ENCODE data around the gene SLC23A1.

SLC23A1 gene

DNA sequence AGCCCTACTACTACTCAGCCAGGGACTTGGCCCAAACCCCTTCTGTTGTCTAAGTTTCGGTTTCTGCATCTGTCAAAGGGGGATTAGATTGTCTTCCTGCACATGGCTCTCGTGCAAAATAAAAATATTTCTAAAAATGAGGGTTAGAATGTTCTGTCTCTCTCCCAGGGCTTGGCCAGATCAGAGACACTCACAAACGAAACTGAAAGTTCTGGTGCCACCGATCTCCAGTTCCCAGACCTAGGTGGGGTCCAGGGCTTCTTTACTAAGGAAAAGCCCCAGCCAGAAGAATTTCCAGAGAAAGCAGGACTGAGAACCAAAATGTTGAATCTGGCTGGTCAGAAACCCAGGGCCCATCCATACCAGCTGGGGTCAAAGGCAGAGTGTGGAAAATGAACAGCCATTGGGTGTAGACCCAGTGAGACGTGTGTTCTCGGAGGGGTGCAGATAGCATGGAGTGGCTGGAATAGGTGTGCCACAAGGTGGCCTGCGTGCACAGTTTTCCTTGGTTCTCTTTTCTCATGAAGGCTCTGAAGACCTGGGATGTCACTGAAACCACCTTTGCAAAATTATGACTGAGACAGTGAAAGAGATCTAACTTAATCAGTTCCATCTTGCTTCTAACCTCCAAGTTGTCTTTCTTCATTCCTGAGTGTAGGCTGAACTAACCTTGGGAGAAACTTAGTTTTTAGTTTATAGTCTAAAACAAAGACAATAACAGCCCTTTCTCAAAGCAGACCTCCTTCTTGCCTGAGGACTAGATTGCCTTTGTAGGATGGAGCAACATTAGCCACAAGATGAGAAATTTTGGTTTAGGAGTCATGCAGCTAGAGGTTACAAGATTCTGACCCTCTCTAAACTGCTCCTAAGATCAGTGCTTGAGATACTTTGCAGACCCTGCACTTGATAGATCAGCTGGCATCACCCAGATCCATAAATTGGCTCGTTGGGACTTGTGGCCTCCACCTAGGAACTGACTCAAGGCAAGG lies 2.3 kb upstream of the SLC23A1 start:
- TF ChIP-seq, protein P1, sequence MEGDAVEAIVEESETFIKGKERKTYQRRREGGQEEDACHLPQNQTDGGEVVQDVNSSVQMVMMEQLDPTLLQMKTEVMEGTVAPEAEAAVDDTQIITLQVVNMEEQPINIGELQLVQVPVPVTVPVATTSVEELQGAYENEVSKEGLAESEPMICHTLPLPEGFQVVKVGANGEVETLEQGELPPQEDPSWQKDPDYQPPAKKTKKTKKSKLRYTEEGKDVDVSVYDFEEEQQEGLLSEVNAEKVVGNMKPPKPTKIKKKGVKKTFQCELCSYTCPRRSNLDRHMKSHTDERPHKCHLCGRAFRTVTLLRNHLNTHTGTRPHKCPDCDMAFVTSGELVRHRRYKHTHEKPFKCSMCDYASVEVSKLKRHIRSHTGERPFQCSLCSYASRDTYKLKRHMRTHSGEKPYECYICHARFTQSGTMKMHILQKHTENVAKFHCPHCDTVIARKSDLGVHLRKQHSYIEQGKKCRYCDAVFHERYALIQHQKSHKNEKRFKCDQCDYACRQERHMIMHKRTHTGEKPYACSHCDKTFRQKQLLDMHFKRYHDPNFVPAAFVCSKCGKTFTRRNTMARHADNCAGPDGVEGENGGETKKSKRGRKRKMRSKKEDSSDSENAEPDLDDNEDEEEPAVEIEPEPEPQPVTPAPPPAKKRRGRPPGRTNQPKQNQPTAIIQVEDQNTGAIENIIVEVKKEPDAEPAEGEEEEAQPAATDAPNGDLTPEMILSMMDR (IDR thresholded peaks at IDR 0.05; ENCODE audit: low read depth, low read length) = no peak
- H3K4me3 ChIP-seq (replicated peaks in 1 of 2; ENCODE audit: low read depth in 2 of 2, low read length in 2 of 2) = peak overlapping the region in 1 of 2 donors; percentile 18
- no peak for DNase-seq (ENCODE audit: low read depth in 2 of 2)

DNA sequence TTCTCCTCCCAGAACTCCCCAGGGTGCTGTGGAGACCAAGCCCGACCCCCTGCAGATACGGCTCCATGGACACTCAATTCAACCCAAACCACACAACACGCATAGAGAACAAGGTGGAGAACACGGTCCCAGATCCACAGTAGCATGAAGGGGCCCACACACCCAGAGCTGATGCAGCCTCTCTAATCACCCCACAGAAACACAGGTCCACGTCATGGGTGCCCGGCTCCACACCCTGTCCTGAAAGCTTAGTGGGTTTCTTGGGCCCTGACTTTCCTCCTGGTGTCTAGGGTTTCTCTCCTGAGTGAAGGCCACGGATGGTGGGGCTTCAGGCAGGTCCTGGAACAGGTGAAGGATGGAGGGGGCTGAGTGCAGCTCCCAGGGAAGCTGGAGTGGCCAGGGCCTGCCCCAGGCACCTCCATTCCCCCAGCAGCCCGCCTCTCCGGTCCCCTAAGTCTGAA lies 1.5 kb upstream of the SLC23A1 start:
- H3K4me3 ChIP-seq (replicated peaks in 1 of 2; ENCODE audit: low read depth in 2 of 2, low read length in 2 of 2) = no peak overlapping the region
- no peak for DNase-seq (ENCODE audit: low read depth in 2 of 2)
- TF ChIP-seq, protein P1 (IDR thresholded peaks at IDR 0.05; ENCODE audit: low read depth, low read length) = no peak

DNA sequence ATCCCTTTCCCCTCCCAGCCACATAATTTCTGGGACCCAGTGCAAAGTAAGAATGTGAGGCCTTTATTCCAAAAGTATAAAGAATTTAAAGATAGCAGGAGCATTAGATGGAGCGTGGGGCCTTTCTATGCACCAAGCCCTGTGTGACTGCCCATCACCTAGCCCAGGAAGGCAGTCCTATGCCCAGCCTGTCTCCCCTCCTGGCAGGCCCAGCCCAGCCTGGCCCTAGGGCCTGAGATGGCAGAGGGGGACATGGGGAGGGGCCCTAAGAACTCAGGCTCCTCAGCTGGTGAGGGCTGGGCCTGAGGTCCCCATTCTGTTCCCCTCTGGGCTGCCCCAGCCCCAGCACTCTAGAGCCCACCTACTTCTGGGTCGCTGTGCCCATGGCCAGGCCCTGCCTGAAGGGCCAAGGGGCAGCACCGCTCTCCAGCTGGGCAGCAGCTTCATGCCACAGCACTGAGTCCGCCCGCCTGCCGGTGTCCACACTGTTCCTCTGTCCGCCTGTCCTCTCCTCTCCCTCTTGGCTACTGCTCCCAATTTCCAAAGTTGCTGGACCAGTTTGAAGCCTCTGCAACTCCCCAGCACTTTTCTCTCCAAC lies 995 bp upstream of the SLC23A1 start:
- no peak for DNase-seq (ENCODE audit: low read depth in 2 of 2)
- TF ChIP-seq, protein P1 (IDR thresholded peaks at IDR 0.05; ENCODE audit: low read depth, low read length) = no peak
- no peak overlapping the region for H3K4me3 ChIP-seq (replicated peaks in 1 of 2; ENCODE audit: low read depth in 2 of 2, low read length in 2 of 2)

DNA sequence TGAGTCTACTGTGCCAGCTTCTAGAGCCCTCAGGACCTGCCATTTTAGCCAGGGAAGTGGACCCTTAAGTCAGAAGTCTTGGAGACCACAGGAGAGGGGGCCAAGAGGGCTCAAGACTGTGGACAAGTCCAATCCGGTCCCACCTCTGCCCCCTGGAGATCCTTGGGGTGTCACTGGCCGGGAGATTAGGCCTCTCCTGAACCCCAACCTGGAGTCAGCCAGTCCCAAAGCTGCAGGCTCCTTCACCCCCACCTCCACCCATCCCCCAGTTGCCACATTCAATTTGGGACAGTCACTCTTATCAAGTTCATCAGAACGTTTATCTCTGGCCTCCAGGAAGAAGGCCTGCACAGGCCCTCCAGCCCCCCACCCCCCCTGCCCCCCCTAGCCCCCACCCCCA lies 290 bp downstream of the SLC23A1 start:
- H3K4me3 ChIP-seq (replicated peaks in 1 of 2; ENCODE audit: low read depth in 2 of 2, low read length in 2 of 2) = no peak overlapping the region
- DNase-seq (ENCODE audit: low read depth in 2 of 2) = no peak
- TF ChIP-seq, protein P1 (IDR thresholded peaks at IDR 0.05; ENCODE audit: low read depth, low read length) = no peak

DNA sequence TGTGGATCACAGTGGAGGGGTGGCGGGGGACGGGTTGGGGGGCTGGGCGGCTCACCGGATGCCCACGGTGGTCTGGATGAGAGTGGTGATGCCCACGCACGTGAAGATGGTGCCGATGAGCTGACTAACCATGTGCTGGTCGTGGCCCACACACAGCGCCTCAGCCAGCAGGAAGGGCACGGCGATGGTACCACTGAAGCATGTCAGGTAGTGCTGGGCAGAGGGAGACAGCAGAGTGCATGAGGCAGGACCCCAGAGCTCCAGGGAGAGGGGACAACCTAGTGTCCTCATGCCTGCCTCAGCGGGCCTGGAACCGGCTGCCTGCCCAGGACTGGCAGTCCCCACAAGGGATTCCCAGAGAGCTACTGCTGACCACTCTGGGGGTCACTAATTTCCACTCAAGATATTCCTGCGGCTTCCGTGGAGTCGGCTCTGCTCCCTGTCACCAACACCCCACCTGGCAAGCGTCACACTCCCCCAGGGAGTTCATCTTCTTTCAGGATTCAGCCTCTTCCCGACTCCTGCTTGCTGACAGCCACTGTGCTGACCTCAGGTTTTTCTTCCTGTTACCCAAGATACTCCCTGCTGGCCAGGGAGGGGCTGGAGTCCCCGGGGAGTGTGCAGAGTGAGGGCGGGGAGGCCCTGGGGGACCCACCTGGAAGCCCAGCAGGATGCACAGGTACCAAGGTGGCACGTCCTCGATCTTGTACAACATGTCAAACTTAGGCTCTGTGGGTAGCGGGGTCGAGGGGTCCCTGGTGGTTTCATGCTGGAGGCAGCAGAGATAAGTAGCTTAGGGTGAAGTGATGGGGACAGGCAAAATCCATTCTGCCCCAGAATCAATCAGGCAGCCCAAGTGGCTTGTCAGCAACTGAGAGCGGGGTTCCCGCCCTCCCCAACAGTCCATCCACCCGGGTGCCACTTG lies 998 bp downstream of the SLC23A1 start:
- DNase-seq (ENCODE audit: low read depth in 2 of 2) = no peak
- TF ChIP-seq, protein P1 (IDR thresholded peaks at IDR 0.05; ENCODE audit: low read depth, low read length) = no peak
- H3K4me3 ChIP-seq (replicated peaks in 1 of 2; ENCODE audit: low read depth in 2 of 2, low read length in 2 of 2) = no peak overlapping the region

Data from cardiac fibroblast (primary cell).